Measurements from ENCODE around the gene SOX15. TPM values are rescaled to one million over a fixed set of nuclear protein-coding genes. Genes with fewer than 3 reads are reported as not detected.

The SOX15 gene
- total RNA-seq, 1 donor from 2014 or later = not detected

GRCh38 chr17:7558544-7559319 lies 31.2 kb downstream of the SOX15 start, which contains the start of gene TNFSF13:
Gene TNFSF13, plus strand, starts transcription at chr17:7558750. Its CDS starts 290 bp downstream, at chr17:7559040.
- DNase-seq (ENCODE audit: low read depth in 2 of 2) = no peak

- DNase-seq (ENCODE audit: low read depth in 2 of 2) = peak; percentile 63 to 84
Measured at GRCh38 chr17:7557775-7558543, 31.9 kb downstream of the SOX15 start.

GRCh38 chr17:7557147-7557764 lies 32.6 kb downstream of the SOX15 start:
- no peak for DNase-seq (ENCODE audit: low read depth in 2 of 2)

- DNase-seq (ENCODE audit: low read depth in 2 of 2) = no peak
Measured at GRCh38 chr17:7556627-7557026, 33.3 kb downstream of the SOX15 start.

- DNase-seq (ENCODE audit: low read depth in 2 of 2) = no peak
Measured at GRCh38 chr17:7555320-7555948, 34.5 kb downstream of the SOX15 start.

GRCh38 chr17:7553356-7553755 lies 36.5 kb downstream of the SOX15 start:
- DNase-seq (ENCODE audit: low read depth in 2 of 2) = no peak

GRCh38 chr17:7552621-7553051 lies 37.3 kb downstream of the SOX15 start:
- no peak for DNase-seq (ENCODE audit: low read depth in 2 of 2)

- DNase-seq (ENCODE audit: low read depth in 2 of 2) = no peak
Measured at GRCh38 chr17:7551396-7551795, 38.5 kb downstream of the SOX15 start.

- no peak for DNase-seq (ENCODE audit: low read depth in 2 of 2)
Measured at GRCh38 chr17:7550344-7550743, 39.5 kb downstream of the SOX15 start.

GRCh38 chr17:7549401-7550055 lies 40.4 kb downstream of the SOX15 start:
- DNase-seq (ENCODE audit: low read depth in 2 of 2) = no peak

- peak; percentile 36 to 49 for DNase-seq (ENCODE audit: low read depth in 2 of 2)
Measured at GRCh38 chr17:7548585-7549400, 41.1 kb downstream of the SOX15 start, which contains the start of gene TNFSF12. Gene TNFSF12, plus strand, starts transcription at chr17:7549058. Its CDS starts 96 bp downstream, at chr17:7549154.

GRCh38 chr17:7544911-7545310 lies 45.0 kb downstream of the SOX15 start:
- peak in 1 of 2 donors; percentile 27 for DNase-seq (ENCODE audit: low read depth in 2 of 2)

GRCh38 chr17:7541074-7541621 lies 48.7 kb downstream of the SOX15 start:
- DNase-seq (ENCODE audit: low read depth in 2 of 2) = no peak

GRCh38 chr17:7538891-7539545 lies 50.9 kb downstream of the SOX15 start:
- DNase-seq (ENCODE audit: low read depth in 2 of 2) = peak in 1 of 2 donors; percentile 66

Other genes with a start within 250 kb of the SOX15 start
- gene KCTD11, start 237.9 kb downstream of the SOX15 start, total RNA-seq = 2.4 and 3.8 TPM in 2 replicates
- gene TMEM95, start 234.9 kb downstream of the SOX15 start, total RNA-seq = not detected in 2 replicates
- gene TNK1, start 209.0 kb downstream of the SOX15 start, total RNA-seq = 1.5 and 1.8 TPM in 2 replicates
- 15.0 and 19.4 TPM in 2 replicates for gene PLSCR3, start 195.6 kb downstream of the SOX15 start, total RNA-seq
- gene TMEM256, start 186.0 kb downstream of the SOX15 start, total RNA-seq = 141 and 232 TPM in 2 replicates
- gene NLGN2, start 182.2 kb downstream of the SOX15 start, total RNA-seq = 1.2 and 1.3 TPM in 2 replicates
- gene SPEM1, start 169.8 kb downstream of the SOX15 start, total RNA-seq = not detected in 2 replicates
- not detected in 2 replicates for gene SPEM2, start 164.5 kb downstream of the SOX15 start, total RNA-seq
- not detected in 2 replicates for gene SPEM3, start 161.2 kb downstream of the SOX15 start, total RNA-seq
- 6.1 and 9.3 TPM in 2 replicates for gene TMEM102, start 154.7 kb downstream of the SOX15 start, total RNA-seq
- 0.20 and 0.22 TPM in 2 replicates for gene FGF11, start 150.6 kb downstream of the SOX15 start, total RNA-seq
- gene CHRNB1, start 145.0 kb downstream of the SOX15 start, total RNA-seq = 8.1 and 9.2 TPM in 2 replicates
- gene ZBTB4, start 110.5 kb downstream of the SOX15 start, total RNA-seq = 6.3 and 8.5 TPM in 2 replicates
- not detected in 2 replicates for gene SLC35G6, start 108.6 kb downstream of the SOX15 start, total RNA-seq
- gene POLR2A, start 105.7 kb downstream of the SOX15 start, total RNA-seq = 56.0 and 70.0 TPM in 2 replicates
- gene TNFSF12, start 41.0 kb downstream of the SOX15 start, total RNA-seq = 4.4 and 4.8 TPM in 2 replicates
- gene TNFSF13, start 31.3 kb downstream of the SOX15 start, total RNA-seq = 0.20 and 0.65 TPM in 2 replicates
- 52.3 and 81.5 TPM in 2 replicates for gene SENP3, start 28.2 kb downstream of the SOX15 start, total RNA-seq
- gene CD68, start 10.5 kb downstream of the SOX15 start, total RNA-seq = 0.40 and 0.44 TPM in 2 replicates
- 56.7 and 72.2 TPM in 2 replicates for gene MPDU1, start 6.2 kb downstream of the SOX15 start, total RNA-seq
- gene FXR2, start 24.8 kb upstream of the SOX15 start, total RNA-seq = 25.9 and 36.3 TPM in 2 replicates
- gene SAT2, start 37.7 kb upstream of the SOX15 start, total RNA-seq = 25.7 and 33.3 TPM in 2 replicates
- 0.20 and 0.22 TPM in 2 replicates for gene SHBG, start 40.0 kb upstream of the SOX15 start, total RNA-seq
- gene ATP1B2, start 60.8 kb upstream of the SOX15 start, total RNA-seq = not detected in 2 replicates
- gene TP53, start 97.4 kb upstream of the SOX15 start, total RNA-seq = 27.8 and 37.0 TPM in 2 replicates
- 6.1 and 6.9 TPM in 2 replicates for gene WRAP53, start 98.4 kb upstream of the SOX15 start, total RNA-seq
- 0.20 and 0.22 TPM in 2 replicates for gene EFNB3, start 115.1 kb upstream of the SOX15 start, total RNA-seq
- under 0.01 and 0.20 TPM in 2 replicates for gene DNAH2, start 127.7 kb upstream of the SOX15 start, total RNA-seq
- 1.3 and 1.8 TPM in 2 replicates for gene KDM6B, start 244.1 kb upstream of the SOX15 start, total RNA-seq

All from lung microvascular endothelial cell (primary cell).